ENCODE data around the gene SOCS3.

SOCS3 gene

GRCh38 chr17:78378225-78379130 lies 18.6 kb upstream of the SOCS3 start, which contains the start of gene PGS1 (continued):
- TF ChIP-seq ZBTB26 (tag by site-specific recombination; optimal IDR thresholded peaks at IDR 0.05) (peak; percentile 96), ZNF776 (tag by site-specific recombination; IDR thresholded peaks at IDR 0.05; ENCODE audit: borderline replicate concordance) (no peak), ZNF473 (tag by site-specific recombination; IDR thresholded peaks at IDR 0.05) (no peak), ZNF610 (tag by site-specific recombination; IDR thresholded peaks at IDR 0.05; ENCODE audit: borderline replicate concordance) (peak; percentile 76; the same call in 1 of the 2 replicates), ZNF585B (tag by site-specific recombination; IDR thresholded peaks at IDR 0.05) (no peak), ZNF354C (tag by site-specific recombination; IDR thresholded peaks at IDR 0.05; ENCODE audit: borderline replicate concordance, low read depth) (no peak), ZSCAN30 (tag by site-specific recombination; IDR thresholded peaks at IDR 0.05) (peak; percentile 57; the same call in 1 of the 2 replicates), PRDM6 (tag by site-specific recombination; IDR thresholded peaks at IDR 0.05) (no peak), ZNF561 (tag by site-specific recombination; IDR thresholded peaks at IDR 0.05; ENCODE audit: borderline replicate concordance) (peak; percentile 91), ZNF335 (tag by site-specific recombination; conservative IDR thresholded peaks at IDR 0.05) (peak; percentile 76), ZNF223 (tag by site-specific recombination; IDR thresholded peaks at IDR 0.05) (no peak), ZNF624 (tag by site-specific recombination; IDR thresholded peaks at IDR 0.05) (no peak), ZNF138 (tag by site-specific recombination; IDR thresholded peaks at IDR 0.05; ENCODE audit: borderline replicate concordance) (no peak), SCRT1 (tag by site-specific recombination; IDR thresholded peaks at IDR 0.05; ENCODE audit: borderline replicate concordance) (no peak), ZNF510 (tag by site-specific recombination; IDR thresholded peaks at IDR 0.05; ENCODE audit: insufficient replicate concordance) (no peak), SP2 (tag by site-specific recombination; IDR thresholded peaks at IDR 0.05) (peak; percentile 83), ZNF132 (tag by site-specific recombination; IDR thresholded peaks at IDR 0.05; ENCODE audit: borderline replicate concordance) (no peak), ZBTB11 (tag by site-specific recombination; conservative IDR thresholded peaks at IDR 0.05; ENCODE audit: low read depth) (peak; percentile 94), ZNF24 (tag by site-specific recombination; IDR thresholded peaks at IDR 0.05) (peak; percentile 68), ZNF558 (tag by site-specific recombination; IDR thresholded peaks at IDR 0.05) (no peak), ZNF843 (tag by site-specific recombination; IDR thresholded peaks at IDR 0.05) (peak; percentile 72; the same call in 1 of the 2 replicates), ZNF76 (tag by site-specific recombination; IDR thresholded peaks at IDR 0.05; ENCODE audit: borderline replicate concordance, low read depth) (peak; percentile 87), YY2 (tag by site-specific recombination; IDR thresholded peaks at IDR 0.05) (peak; percentile 96), ZFHX2 (tag by site-specific recombination; conservative IDR thresholded peaks at IDR 0.05) (peak; percentile 17; the same call in 1 of the 2 replicates), ZNF112 (tag by site-specific recombination; IDR thresholded peaks at IDR 0.05) (no peak), ZFP69B (tag by site-specific recombination; IDR thresholded peaks at IDR 0.05) (peak; percentile 59; the same call in 1 of the 2 replicates), ZNF280D (tag by site-specific recombination; IDR thresholded peaks at IDR 0.05) (no peak), KLF7 (tag by site-specific recombination; IDR thresholded peaks at IDR 0.05; ENCODE audit: borderline replicate concordance) (no peak), GLI4 (tag by site-specific recombination; IDR thresholded peaks at IDR 0.05) (peak; percentile 85), SCRT2 (tag by site-specific recombination; IDR thresholded peaks at IDR 0.05) (peak; percentile 20; the same call in 1 of the 2 replicates)
